ENCODE results near the gene NSUN5.
A peak's percentile ranks its signal among the peaks of the same experiment; 100 is the strongest.
"Not testable (repeated sequence)": the region's sequence is repeated elsewhere in the genome, so short reads cannot be mapped to it uniquely, and the experiment has no call there.

The NSUN5 gene

DNA sequence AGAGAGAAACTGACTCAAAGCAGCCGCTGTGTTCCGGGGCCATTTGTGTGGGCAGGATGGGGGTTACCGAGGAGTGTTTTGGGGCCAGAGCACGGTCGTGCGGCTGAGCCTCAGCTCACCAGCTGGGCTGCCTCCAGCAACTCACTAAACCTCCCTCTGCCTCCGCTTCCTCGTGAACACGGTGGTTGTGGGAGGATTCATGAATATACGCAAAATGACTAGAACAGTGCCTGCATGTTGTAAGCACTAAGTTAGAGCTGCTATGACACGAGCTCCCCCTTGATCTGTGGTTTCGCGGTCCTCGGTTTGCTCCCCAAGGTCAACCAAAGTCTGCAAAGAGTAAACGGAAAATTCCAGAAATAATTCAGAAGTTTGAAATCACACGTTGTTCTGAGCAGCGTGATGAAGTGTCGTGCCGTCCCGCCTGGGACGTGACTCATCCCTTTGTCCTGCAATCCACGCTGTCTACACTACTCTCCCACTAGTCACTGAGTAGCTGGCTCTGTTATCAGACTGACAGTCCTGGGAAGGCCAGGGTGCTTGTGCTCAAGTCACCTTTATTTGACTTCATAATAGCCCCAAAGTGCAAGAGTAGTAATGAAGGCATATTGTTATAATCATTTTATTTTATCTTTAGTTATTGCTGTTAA lies 41.8 kb downstream of the NSUN5 start:
- H3K27ac Mint-ChIP-seq, H3K27me3 Mint-ChIP-seq, H3K4me3 Mint-ChIP-seq, H3K36me3 Mint-ChIP-seq, H3K9me3 Mint-ChIP-seq, H3K4me1 Mint-ChIP-seq: not testable (repeated sequence)
- peak; percentile 92 for ATAC-seq

DNA sequence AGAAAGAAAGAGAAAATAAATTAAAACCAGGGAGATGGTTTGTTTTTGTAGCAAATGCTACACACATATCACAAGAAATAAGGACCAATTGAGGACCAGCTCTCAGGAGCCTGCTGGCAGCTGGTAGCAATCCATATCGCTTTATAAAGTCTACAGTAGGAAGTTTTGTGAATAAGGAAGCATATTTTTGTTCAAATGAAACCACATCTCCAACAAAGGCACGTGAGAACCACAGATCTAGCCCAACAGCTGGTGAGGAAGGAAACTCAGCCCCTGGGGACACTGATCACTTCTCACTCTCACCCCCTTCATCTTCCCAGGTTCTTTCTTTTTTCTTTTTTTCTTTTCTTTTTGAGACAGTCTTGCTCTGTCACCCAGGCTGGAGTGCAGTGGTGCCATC lies 46.2 kb downstream of the NSUN5 start:
- not testable (repeated sequence) for H3K27me3 Mint-ChIP-seq, H3K36me3 Mint-ChIP-seq, H3K27ac Mint-ChIP-seq, H3K9me3 Mint-ChIP-seq, H3K4me1 Mint-ChIP-seq, H3K4me3 Mint-ChIP-seq
- ATAC-seq = peak; percentile 74
